GM21576 (cell line): Measurements from ENCODE around the gene OXGR1.
"Not testable (repeated sequence)": the region's sequence is repeated elsewhere in the genome, so short reads cannot be mapped to it uniquely, and the experiment has no call there.

Experiments
- ATAC-seq: cut with Tn5 transposase; IDR thresholded peaks from one replicate; pipeline ENCODE4 v1.9.1; 2021; ENCODE audit warnings: mild to moderate bottlenecking, moderate library complexity; ENCODE audit not compliant: unreplicated experiment

OXGR1 gene

DNA sequence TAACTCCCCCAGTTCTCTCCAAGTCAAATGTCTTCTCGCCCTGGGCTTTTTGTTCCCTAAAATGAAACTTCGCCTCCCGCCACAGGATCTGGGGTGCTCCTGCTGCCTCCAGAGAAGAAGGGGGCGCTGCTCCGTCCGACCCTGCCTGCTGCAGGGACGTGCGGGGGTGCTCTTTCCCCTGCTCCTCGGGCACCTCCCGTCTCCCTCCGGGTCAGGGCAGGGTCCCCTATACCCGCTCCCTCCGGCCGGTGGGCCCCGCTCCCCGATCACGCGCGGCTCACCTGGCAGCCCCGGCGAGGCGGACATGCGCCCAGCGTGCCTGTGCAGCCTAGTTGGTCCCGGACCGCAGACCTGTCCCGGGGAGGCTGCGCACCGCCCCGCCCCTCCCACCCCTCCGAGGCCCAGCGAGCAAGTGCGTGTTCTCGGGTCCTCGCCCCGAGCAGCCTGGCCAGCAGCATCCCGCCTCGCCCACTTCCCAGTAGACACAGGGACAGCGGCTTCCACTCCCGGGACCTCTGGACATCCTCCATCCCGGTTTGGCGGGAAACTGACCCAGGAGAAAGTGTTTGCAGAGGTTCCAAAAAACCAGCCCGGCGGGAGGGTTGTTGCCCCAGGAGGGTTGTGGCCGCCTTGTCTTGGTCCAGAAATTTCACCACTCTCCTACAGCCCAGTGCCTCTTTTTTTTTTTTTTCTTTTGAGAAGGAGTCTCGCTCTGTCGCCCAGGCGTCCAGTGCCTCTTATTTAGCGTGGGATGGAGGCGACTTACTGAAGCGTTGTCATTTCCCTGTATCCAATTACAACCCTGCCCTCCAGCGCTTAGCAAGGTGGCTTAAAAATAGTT is at the start of gene OXGR1:
Gene OXGR1, minus strand, starts transcription at position 460 of the 841 bp plus-strand sequence. CDS start 6,717 bp downstream, outside the sequence.
- ATAC-seq, result no peak

DNA sequence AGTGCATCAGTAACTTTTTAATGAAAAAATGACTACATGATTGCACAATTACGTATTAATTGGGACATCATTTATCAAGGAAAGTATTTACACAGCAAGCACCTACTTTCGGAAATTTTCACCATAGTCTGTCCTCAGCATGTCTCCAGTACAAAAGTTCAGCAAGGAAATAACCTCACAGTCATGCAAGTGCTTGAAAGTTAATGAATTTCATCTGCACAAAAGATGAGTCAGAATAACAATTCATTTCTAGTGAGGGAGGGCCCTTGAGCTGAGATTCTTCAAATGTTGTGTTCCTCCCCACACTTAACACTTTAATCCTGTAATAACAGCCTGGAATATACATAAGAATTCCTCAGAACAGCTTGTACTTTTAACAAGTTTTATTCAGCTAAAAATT is 49.0 kb upstream of the OXGR1 start:
- ATAC-seq, result no peak

DNA sequence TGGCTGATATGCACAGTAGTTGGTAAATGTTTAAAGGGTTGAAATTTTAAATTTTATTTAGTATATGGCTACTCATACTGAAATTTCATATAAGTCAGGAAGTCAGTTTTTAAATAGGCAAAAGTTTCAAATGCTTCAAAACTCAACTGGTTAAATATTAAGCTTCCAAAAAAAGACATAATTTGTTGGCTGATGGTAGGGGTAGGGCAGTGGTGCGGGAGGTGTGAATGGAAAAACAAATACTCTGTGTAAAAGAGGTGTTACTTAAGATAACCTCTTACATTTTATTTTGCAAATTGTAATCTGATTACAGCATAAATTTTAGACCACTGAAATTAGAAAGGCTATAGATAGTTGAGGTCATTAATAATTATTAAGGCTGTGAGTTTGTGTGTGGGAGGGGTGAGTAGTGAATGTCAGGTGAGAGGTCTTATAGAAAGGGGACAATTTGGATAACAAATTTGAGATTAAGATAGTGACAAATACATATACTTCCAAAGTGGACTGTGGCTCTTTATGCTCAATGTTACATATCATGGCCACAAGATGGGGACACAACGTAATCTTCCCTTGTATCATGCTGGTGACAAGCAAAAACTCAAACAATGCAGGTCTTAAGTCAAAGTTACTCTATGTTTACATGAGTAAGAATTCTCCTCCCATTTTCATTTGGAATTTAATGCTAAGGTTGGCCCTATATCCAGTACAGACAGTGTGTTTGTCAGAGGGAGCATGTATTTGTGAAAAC is 36.6 kb upstream of the OXGR1 start:
- peak; percentile 43 for ATAC-seq

DNA sequence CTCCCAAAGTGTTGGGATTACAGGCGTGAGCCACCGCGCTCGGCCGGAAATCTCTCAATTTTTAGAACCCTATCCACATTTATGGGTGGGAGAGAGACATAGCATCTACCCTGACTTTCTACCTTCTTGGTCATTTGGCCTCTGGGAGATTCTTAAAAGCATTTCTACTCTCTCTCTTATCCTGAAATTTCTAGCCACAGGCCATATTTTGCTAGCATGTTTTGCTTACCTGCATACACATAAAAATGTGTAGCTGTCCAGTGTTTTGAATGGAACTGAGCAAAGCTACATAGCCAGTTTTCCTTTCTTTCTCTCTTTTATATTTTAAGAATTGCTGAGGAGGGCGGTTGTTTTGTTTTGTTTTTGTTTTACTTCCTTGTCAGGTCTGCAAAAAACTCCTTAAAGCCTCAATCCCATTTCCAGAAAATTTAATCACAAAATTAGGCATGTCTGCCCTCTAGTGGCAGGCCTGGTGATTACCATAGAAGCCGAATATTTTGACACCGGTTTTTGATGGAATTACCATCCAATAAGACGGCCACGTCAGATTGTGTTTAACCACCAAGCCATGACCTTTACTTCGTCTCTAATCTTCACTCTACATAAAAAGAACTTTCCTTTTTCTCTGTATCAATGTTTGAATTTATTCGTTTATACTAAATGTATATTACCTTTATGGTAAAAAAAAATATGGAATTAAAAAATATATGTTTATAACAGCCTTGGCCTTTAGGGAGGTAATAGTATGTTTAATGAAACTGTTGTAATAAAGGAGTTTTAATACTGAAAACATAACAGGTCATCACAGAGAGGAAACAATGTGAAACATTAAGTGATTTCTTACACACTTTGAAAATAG is 34.4 kb upstream of the OXGR1 start:
- ATAC-seq, result peak; percentile 46

DNA sequence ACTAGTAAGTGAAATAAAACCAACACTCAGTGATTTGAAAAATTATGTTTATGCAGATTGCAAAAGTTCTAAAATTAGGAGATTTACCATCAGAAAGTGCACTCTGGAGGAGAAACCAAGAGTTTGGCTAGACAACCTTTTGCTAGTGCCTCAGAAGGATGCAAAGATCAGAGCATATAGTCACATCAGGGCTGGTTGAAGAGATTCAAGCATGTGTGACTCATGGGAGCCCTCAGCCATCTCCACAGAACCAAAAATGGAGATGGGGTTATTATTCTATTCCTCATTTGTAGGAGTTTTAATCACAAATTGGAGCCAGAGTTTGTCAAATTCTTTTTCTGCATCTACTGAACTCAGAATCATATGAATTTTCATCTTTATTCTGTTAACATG is 32.9 kb upstream of the OXGR1 start:
- no peak for ATAC-seq

DNA sequence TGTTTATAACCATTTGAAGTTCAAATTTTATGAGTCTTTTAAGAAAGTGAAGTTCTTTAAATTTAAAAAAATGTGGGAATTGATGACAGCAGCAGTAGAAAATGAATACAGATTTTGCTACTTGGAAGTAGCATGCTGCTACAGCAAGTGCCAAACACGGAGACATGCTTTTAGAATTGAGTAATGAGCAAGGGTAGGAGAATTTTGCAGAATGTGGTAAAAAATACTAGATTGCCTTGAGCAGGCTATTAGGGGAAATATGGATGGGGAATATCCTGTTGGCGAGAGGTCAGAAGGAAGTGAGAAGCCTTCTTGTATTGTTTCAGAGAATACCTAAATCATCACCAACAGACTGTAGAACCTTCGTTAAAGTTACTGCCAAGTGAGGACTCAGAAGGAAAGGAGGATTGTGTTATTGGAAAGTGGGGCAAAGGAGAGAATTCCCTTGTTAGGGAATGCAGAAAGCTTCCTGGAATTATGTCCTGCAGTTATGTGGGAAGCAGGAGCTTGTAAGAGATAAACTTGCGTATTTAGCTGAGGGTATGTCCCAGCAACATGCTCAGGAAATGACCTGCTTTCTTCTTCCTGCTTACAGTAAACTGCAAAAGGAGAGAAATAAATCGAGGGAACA is 32.4 kb upstream of the OXGR1 start:
- no peak for ATAC-seq

DNA sequence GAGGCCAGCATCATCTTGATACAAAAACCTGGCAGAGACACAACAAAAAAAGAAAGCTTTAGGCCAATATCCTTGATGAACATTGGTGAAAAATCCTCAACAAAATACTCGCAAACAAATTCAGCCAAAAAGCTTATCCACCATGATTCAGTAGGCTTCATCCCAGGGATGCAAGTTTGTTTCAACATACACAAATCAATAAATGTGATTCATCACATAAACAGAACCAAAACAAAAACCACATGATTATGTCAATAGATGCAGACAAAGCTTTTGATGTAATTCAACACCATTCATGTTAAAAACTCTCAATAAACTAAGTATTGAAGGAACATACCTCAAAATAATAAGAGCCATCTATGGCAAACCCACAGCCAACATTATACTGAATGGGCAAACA is 29.5 kb upstream of the OXGR1 start:
- ATAC-seq, result not testable (repeated sequence)

DNA sequence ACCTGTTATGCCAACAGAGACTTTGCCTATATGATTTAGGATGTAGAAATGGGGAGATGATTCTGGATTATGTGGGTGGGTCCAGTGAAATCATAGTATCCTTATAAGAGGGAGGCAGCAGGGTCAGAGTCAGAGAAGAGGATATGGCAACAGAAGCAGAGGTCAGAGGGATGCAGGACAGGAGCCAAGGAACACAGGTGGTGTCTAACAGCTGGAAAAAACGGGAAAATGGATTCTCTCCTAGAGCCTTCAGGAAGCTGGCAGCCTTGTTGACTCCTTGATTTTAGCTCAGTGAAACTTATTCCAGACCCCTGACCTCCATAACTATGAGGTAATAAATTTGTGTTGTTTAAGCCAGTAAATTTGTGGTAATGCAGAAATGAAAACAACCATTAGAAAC is 28.8 kb upstream of the OXGR1 start:
- ATAC-seq, result no peak

DNA sequence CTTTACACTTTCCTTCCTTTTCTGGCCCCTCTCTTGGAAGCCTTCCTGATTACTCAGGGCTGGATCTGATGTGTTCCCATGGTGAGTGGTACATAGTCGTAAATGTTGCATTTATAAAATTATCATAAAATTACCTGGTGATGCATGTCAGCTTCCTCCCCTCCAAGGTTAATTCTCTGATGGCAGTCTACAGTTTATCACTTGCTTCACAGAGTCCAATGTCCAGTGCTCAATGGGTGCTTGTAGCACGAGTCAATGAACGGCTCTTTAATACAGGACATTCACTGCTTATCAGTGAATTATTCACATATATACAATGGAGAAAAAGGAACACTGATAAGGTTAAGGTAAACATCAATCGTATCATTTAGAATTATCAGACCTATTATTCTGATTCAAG is 27.0 kb upstream of the OXGR1 start:
- ATAC-seq, result no peak

DNA sequence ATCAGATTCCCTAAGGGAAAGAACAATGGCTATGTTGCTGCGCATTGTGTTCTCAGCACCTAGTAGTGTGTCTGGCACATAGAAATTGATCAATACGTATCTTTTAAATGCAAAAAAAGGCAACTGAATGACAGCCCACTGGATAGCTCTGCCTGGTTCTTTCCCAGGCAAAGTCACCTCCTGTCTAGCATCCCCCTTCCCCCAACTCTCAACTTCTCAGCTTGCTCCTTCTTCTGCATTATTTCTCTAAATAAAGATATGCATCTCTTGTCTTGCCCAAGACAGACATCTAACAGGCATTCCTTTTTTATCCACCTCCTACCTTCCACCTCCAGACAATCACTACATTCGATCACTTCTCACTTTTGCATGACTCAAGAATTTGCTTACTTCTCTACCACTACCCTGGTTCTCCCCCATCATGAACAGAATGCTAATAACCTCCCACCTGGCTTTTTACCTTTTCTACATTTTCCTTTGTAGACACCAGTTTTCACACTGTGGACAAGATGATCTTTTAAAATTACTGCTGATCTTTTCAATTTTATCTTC is 26.5 kb upstream of the OXGR1 start:
- ATAC-seq, result no peak

DNA sequence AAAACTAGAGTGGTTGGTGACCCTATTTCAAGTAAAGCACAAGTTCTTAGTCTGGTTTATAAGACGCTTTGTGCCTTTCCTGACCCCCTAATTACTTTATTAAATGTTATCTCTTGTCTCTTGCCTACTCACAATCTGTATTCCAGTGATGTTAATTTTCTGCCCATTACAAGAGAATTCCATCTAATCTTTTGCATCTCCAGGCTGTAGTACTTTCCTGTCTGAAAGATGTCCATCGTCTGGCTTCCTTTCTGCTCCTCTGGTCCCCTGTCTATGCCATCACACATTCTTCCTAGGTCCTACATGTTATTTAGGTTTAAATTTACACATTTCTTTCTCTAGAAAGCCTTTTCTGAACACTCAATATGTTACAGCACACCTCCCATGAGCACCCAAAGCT is 25.9 kb upstream of the OXGR1 start:
- no peak for ATAC-seq

DNA sequence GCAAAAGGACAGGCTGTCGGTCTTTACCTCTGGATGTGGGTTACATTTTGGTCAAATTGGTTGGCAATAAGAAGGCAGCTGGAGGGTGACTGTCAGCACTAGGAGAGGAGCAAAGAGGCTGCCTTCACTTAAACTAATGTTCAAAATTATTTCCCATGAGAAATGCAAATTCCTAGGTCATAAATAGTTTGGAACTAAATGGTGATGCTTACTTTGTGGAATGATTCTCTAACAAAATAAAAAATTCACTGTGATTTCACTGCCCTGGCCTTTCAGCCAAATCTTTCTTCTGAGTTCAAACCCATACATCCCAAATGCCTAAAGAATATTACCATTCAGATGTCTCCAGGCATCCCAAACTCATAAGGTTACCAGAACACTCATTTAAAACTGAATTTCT is 25.0 kb upstream of the OXGR1 start:
- ATAC-seq, result no peak

DNA sequence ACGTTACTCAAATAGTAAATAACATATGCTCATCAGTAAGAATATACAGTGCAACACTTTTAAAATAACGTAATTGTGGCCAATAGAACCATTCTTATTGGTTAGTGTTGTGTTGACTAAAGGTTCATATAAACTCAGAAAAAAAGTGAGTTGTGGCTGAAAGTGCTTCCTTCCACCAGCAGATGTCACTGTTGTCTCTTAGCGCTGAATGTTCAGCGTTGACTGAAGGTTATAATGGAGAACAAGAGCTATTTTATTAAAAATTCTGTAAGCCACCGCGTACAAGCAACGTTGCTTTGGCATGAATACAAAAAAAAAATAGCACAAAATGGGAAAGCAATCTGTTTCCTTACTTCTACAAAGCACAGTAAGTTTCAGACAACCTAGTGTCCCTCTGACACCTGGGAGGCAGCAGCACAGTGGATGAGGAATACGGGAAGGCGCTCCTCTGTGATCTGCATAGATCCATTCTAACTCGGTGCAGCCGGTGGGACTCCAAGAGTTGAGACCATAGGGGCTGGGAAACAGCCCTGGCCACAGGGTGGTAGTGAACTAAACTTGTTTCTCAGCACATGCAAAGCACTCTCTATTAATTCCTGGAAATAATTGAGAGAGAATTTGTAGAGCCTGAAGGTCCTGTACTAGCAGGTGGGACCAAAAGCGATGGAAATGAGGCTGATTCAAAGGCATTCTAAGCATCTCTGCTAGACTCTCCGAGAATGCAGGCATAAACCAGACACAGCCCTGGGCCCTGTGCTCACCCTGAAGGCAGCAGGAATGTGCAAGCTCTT is 23.9 kb upstream of the OXGR1 start:
- peak; percentile 93 for ATAC-seq

DNA sequence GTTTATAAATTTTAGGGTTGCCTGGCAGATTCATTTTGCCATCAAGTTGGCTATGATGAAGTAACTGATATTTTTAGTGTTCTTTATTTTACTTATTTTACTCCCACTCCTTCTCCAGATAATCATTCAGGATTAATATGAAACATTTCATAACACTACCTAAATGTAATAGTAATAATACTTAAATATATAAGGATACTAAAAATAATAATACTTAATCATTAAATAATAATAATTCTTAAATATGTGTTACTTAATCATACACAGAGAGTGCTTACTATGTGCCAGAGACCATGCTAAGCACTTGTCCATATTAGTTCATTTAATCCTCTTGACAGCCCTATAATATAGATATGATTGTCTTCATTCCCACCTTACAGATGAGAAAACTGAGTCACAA is 23.0 kb upstream of the OXGR1 start:
- no peak for ATAC-seq

DNA sequence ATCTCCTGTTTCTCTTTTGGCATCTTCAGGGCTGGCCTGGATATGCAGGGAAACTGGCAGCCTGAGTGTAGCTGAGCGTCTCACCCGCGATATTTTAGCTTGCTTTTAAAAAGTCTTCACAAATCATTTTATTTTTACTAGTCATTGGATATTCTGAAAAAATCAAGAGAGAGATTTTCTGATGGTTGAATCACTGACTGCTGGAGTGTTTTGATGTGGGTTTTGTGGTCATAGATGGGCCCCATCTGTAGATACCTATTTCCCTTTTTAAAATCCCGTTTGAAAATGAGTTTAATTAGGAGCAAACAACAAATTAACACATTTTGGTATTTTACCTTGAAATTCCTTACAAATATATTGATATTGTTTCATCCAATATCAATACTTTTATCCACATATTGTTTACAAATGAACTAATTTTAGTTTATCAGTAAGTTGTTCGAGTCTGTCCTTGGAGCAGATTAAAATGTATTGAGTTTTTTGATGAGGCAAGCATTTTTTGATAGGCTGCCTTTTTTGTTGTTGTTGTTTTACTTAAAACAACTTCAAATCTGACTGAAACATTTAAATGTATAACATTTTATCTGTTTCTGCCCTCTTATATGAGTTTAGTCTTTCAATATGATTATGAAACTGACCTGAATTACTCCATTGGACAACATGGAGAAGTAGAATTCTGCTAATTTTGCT is 21.5 kb upstream of the OXGR1 start:
- no peak for ATAC-seq

DNA sequence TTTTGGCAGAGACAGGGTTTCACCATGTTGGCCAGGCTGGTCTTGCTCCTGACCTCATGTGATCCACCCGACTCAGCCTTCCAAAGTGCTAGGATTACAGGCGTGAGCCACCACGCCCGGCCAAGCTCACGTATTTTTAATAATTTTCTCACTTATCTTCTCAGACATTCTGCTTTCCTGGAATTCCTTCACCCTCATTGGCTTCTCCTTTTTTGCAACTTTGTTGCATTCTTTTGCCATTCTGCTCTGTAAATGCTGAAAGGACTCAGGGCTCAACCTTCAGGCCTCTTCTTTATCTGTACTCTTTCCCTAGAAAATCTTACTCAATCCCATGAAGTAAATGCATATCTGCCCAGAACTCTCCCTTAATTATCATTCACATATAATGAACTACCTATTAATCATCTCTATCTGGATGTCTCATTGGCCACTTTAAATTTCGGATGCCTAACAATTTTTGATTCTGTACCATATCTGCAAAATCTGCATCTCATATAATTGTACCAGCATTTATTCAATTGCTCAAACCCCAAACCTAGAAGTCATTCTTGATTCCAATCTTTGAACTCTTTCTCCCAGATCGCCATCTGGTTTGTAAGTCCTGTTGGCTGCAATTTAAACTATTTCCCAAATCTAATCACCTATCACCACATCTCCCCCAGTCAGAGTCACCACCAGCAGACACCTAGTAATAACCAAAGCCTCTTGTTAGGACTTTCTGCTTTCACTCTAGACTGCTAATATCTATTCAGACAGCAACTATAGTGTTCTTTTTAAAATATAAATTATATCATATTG is 18.2 kb upstream of the OXGR1 start:
- ATAC-seq, result no peak

DNA sequence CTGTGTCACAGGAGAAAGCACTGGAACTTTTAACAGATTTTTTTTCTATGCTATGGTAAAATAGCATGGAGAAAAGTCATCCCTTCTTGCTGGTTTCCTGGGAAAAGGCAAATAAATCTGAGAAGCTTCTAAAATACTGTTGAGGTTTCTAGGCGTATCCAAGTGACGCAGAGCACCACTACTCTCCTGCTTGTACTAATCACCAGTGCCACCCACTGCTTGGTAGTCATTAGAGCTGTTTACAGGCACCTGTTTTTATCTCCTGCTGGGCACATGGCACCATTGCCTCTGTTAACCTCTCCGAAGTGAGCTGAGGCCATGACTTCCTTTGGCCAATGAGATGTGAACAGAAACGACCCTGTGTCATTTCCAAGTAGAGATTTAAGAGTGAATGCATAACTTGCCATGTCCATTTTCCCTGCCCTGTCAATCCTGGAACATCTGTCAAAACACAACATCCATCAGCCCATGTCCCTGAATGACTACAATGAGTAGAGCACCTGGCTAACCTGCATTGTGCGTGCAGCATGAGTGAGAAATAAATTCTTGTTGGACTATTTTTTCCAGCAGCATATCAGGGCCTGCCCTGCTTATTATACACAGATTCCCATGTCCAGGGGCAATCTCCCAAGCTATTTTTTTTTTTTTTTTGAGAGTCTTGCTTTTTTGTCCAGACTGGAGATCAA is 17.3 kb upstream of the OXGR1 start:
- ATAC-seq, result no peak

DNA sequence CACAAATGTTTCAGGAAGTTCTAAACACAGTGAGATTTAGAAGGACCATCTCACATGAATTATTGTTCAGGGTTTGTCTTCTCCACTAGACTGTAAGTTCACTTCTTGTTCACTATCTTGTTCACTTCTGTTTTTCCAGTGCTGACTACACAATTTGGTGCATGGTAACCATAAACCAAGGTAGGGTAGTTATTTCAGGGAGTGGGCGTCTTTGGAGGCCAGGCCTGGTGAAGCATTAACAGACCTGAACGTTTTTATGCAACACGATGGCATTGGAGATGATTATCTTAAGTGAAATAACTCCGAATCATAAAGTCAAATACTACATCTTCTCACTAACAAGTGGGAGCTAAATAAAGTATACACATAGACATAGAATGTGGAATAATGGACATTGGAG is 14.4 kb upstream of the OXGR1 start:
- no peak for ATAC-seq
